NCI-H82 treated with DMSO at 0.1 percent for 48 hours (cell line): ENCODE measurements around the gene MAB21L4.

ENCODE experiments used
- DNase-seq: peaks from one replicate; lab custom pipeline; 2025; ENCODE audit not compliant: unreplicated experiment; lab: John Stamatoyannopoulos, UW

The MAB21L4 gene

GRCh38 chr2:240896871-240897692 is 1.1 kb upstream of the MAB21L4 start:
- DNase-seq, result no peak

- DNase-seq, result no peak
Observed at GRCh38 chr2:240896394-240896793, 438 bp upstream of the MAB21L4 start.

GRCh38 chr2:240894836-240895558 is 959 bp downstream of the MAB21L4 start:
- no peak for DNase-seq

DNA sequence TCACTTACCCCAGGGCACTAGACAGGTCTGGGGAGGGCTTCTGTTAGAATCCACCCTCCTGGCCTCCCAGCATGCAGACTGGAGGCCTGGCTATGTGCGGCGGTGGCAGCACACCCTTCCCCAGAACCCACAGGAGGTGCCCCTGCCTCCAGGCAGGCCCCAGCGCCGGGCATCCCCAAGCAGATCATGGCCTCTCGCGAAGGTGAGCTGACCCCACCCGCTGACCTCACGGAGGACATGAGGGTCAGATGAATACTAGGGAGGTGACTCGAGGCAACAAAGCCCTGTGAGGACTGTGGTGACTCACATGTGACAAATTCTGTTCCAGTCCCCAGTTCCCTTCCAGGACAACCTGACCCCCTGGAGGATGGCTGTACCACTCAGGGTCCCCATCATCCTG is 1.9 kb downstream of the MAB21L4 start:
- DNase-seq, result no peak

DNA sequence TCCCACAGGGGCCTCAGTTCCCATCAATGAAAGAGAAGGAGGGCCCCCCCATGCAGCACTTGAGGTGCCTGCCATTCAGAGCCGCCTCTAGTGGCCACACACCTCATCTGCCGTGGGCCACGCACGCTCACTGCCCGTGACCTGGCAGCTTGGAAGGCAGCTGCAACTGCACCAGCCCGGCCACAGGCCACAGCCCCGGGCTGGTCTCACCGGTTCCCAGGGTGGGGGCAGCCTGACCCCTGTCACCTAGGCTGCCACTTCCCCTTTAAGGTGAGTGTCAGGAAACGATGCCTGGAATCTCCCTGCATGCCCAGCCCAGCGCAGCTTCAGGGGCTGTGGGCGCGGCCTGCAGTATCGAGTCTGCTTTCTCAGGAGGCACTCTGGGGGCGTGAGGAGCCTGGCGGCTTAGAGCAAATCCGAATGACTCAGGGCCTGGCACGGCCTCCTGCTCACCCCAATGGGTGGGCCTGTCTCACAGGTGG is 2.6 kb downstream of the MAB21L4 start:
- DNase-seq, result no peak

- no peak for DNase-seq
Observed at GRCh38 chr2:240892925-240893324, 3.0 kb downstream of the MAB21L4 start.

- DNase-seq, result no peak
Observed at GRCh38 chr2:240892356-240892755, 3.6 kb downstream of the MAB21L4 start.

GRCh38 chr2:240891492-240892340 is 4.2 kb downstream of the MAB21L4 start:
- no peak for DNase-seq

GRCh38 chr2:240890691-240891090 is 5.3 kb downstream of the MAB21L4 start:
- no peak for DNase-seq

GRCh38 chr2:240889601-240890560 is 6.1 kb downstream of the MAB21L4 start:
- no peak for DNase-seq

DNA sequence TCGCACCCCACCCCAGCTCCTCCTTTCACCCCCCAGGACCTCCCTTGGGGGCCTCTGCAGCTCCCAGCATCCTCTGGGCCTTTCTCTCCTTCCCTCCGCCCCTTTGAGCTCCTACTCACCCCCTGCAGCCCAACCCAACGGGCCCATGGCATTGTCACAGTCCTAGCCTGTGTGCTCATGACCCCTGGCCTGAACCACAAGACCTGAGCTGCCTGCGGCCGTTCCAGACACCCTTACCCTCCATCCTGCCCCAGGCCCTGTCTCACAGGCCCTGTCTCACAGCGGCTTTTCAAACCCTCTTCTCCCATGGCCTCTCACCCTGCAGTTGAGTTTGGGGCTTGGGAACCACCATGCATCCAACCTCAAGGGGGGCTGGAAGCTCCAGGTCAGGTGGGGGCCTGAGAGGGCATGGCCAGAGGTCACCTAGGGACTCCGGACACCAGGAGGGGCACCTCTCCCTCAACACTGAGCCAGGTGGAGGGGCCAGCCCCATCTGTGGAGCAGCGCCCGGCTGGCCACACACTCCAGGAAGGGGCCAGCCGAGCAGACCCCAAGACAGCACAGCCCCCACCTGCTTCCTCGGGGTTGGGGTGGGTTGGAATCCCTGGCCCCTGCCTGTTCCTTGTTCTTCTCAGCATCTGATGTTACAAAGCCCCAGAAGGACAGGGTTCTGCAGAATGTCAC is 6.9 kb downstream of the MAB21L4 start:
- no peak for DNase-seq

- no peak for DNase-seq
Observed at GRCh38 chr2:240888130-240888889, 7.6 kb downstream of the MAB21L4 start.

DNA sequence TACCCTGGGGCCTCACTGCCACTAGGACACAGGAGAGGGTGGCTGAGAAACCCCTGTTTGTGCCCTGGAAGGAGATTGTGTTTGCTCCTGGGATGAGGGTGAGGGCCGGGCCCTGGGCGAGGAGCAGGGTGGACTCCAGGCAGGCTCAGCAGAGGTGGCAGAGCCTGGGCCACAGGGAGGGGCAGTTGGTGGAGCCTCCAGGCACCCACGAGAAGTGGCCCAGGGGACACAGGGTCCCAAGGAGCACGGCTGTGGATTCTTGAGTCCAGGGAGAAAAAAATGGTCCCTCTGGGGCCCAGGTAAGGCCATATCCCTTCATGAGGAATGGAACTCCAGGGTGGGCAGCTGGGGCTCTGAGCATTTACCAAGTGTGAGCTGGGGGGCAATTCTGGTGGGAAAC is 8.3 kb downstream of the MAB21L4 start:
- DNase-seq, result no peak

GRCh38 chr2:240886678-240887609 is 9.0 kb downstream of the MAB21L4 start:
- no peak for DNase-seq

DNA sequence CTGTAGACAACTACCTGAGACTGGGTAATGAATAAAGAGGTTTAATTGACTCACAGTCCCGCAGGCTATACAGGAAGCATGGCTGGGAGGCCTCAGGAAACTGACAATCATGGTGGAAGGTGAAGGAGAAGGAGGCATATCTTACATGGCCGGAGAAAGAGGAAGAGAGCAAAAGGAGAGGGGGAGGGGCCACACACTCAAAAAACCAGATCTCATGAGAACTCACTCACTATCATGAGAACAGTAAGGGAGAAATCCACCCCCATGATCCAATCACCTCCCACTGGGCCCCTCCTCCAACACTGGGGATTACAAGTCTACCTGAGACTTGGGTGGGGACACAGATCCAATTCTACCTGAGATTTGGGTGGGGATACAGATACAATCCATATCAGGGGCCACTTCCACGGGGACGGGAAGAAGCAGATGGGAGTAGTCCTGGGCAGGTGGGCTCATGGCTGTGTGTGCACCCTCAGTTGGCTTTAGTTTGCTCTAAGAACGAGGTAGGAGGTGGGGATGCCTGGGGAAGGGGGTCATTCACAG is 9.9 kb downstream of the MAB21L4 start:
- DNase-seq, result no peak

- no peak for DNase-seq
Observed at GRCh38 chr2:240885566-240885965, 10.4 kb downstream of the MAB21L4 start.

GRCh38 chr2:240884745-240885144 is 11.2 kb downstream of the MAB21L4 start:
- no peak for DNase-seq

- no peak for DNase-seq
Observed at GRCh38 chr2:240884221-240884620, 11.7 kb downstream of the MAB21L4 start.
